GM12872 (cell line): Measurements from ENCODE around the gene PTPRO.

Experiments
- CTCF ChIP-seq: IDR thresholded peaks from 3 replicates; pipeline ENCODE4 v1.5.1; 2011; ENCODE audit warnings: low read depth, mild to moderate bottlenecking, low read length, moderate library complexity; ENCODE audit not compliant: insufficient read depth

Gene PTPRO

GRCh38 chr12:15389561-15389960 lies 67.3 kb downstream of the PTPRO start:
- no peak for TF ChIP-seq CTCF

- TF ChIP-seq CTCF, result no peak
Measured at GRCh38 chr12:15393037-15393436, 70.7 kb downstream of the PTPRO start.

DNA sequence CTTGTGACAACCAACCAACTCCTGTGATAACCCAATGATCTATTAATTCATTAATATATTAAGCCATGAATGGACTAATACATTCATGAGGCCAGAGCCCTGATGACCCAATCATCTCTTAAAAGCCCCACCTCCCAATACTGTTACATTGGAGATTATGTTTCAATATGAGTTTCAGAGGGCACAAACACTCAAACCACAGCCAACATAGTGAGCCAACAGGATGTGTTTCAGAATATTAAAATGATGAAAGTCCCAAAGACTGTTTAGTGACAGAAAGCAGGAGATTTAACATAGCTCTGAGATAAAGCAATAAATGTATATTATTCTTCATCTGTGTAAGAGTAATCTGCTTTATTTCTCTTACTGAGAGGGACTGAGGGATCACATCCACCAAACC lies 71.7 kb downstream of the PTPRO start:
- no peak for TF ChIP-seq CTCF

- TF ChIP-seq CTCF, result no peak
Measured at GRCh38 chr12:15404485-15404884, 82.2 kb downstream of the PTPRO start.

- TF ChIP-seq CTCF, result no peak
Measured at GRCh38 chr12:15405606-15406005, 83.3 kb downstream of the PTPRO start.

GRCh38 chr12:15407025-15407424 lies 84.7 kb downstream of the PTPRO start:
- TF ChIP-seq CTCF, result no peak

- TF ChIP-seq CTCF, result no peak
Measured at GRCh38 chr12:15411842-15412241, 89.5 kb downstream of the PTPRO start.

DNA sequence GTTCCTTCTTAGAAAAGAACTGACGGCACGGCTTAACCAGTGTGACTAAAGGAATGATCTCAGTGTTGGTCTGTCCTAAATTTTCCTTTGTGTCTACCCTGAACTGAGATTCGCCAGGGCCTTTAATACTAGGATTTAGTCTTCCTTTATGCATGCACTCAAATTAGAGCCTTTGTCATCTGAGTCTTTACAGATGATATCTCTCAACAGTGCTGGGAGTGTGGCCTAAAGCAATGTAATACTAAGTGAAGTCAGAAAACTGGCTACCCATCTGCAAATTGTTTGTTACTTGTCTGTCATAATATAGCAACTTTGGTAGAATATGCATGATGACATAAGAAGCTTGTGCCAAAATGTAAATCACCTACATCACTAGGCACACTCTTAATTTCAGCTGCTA lies 95.4 kb downstream of the PTPRO start:
- TF ChIP-seq CTCF, result no peak
